Stimulated activated effector memory CD8-positive, alpha-beta T cell treated with anti-CD3 and anti-CD28 coated beads, Interleukin-12 subunit alpha, Interleukin-12 subunit beta, amount 100 ng/mL, for 72 hours (primary cell): ENCODE data around the gene NOP56.
"Not testable (repeated sequence)": the region's sequence is repeated elsewhere in the genome, so short reads cannot be mapped to it uniquely, and the experiment has no call there.

Experiments used
- ATAC-seq: fragments of 150-1000 bp; cut with Tn5 transposase; 2 replicates; pipeline ENCODE4 v1.10.0; 2021
- DNase-seq, 2 donors: peaks; one replicate each; pipeline ENCODE4 v3.0.0; 2021 to 2022; ENCODE audit warnings: low spot score in 2 of 2
- H3K27ac Mint-ChIP-seq: one replicate; pipeline ENCODE4 v1.8.0; 2022; ENCODE audit warnings: mild to moderate bottlenecking, mixed read lengths
- H3K36me3 Mint-ChIP-seq: one replicate; pipeline ENCODE4 v1.8.0; 2022; ENCODE audit warnings: mild to moderate bottlenecking, mixed read lengths
- H3K4me1 Mint-ChIP-seq: one replicate; pipeline ENCODE4 v1.8.0; 2022; ENCODE audit warnings: mixed read lengths
- H3K4me3 Mint-ChIP-seq: one replicate; pipeline ENCODE4 v1.8.0; 2022; ENCODE audit warnings: mild to moderate bottlenecking, mixed read lengths
- H3K9me3 Mint-ChIP-seq: one replicate; pipeline ENCODE4 v1.8.0; 2022; ENCODE audit warnings: mixed read lengths

NOP56 gene

GRCh38 chr20:2657241-2657640 lies 4.8 kb downstream of the NOP56 start:
- peak overlapping the region; percentile 96 for H3K27ac Mint-ChIP-seq
- H3K9me3 Mint-ChIP-seq, result no peaks in the 10 kb centered on the region
- H3K4me3 Mint-ChIP-seq, result no peak overlapping the region
- H3K4me1 Mint-ChIP-seq, result peaks cover 55% of the 10 kb centered on the region
- H3K36me3 Mint-ChIP-seq, result peaks cover 99% of the 10 kb centered on the region
- ATAC-seq, result no peak
- DNase-seq, result no peak

- Mint-ChIP-seq H3K9me3 (no peaks in the 10 kb centered on the region), H3K27ac (peak overlapping the region; percentile 96), H3K4me3 (no peak overlapping the region), H3K36me3 (peaks cover 100% of the 10 kb centered on the region), H3K4me1 (peaks cover 59% of the 10 kb centered on the region)
- ATAC-seq, result no peak
- no peak for DNase-seq
These were observed 5.2 kb downstream of the NOP56 start for GRCh38 chr20:2657674-2658073.

GRCh38 chr20:2658414-2659354 lies 6.3 kb downstream of the NOP56 start:
- Mint-ChIP-seq H3K9me3 (no peaks in the 10 kb centered on the region), H3K4me1 (peaks cover 66% of the 10 kb centered on the region), H3K4me3 (no peak overlapping the region), H3K27ac (peak overlapping the region; percentile 96), H3K36me3 (peaks cover 96% of the 10 kb centered on the region)
- peak; percentile 50 for ATAC-seq
- no peak for DNase-seq

GRCh38 chr20:2659547-2659946 lies 7.1 kb downstream of the NOP56 start:
- H3K36me3 Mint-ChIP-seq, result peaks cover 94% of the 10 kb centered on the region
- H3K9me3 Mint-ChIP-seq, result no peaks in the 10 kb centered on the region
- no peak overlapping the region for H3K4me3 Mint-ChIP-seq
- ATAC-seq, result no peak
- DNase-seq, result no peak
- peaks cover 66% of the 10 kb centered on the region for H3K4me1 Mint-ChIP-seq
- peak overlapping the region; percentile 40 for H3K27ac Mint-ChIP-seq

GRCh38 chr20:2663364-2663886 lies 11.0 kb downstream of the NOP56 start:
- peaks cover 56% of the 10 kb centered on the region for H3K36me3 Mint-ChIP-seq
- H3K4me1 Mint-ChIP-seq, result peaks cover 43% of the 10 kb centered on the region
- peak overlapping the region; percentile 79 for H3K4me3 Mint-ChIP-seq
- peak overlapping the region; percentile 94 for H3K27ac Mint-ChIP-seq
- no peaks in the 10 kb centered on the region for H3K9me3 Mint-ChIP-seq
- ATAC-seq (no peak), DNase-seq (no peak)

GRCh38 chr20:2663887-2664719 lies 11.7 kb downstream of the NOP56 start, which contains the start of gene IDH3B:
Gene IDH3B (minus strand): TSS chr20:2664216. CDS start chr20:2664188, 28 bp downstream.
- ATAC-seq (peak; percentile 96), DNase-seq (peak; percentile 81 to 93)
- Mint-ChIP-seq H3K4me3 (peak within 1 kb of the TSS; percentile 79), H3K9me3 (no peaks in the 10 kb centered on the region), H3K36me3 (peaks cover 49% of the 10 kb centered on the region), H3K27ac (peak within 1 kb of the TSS; percentile 94), H3K4me1 (peaks cover 36% of the 10 kb centered on the region)

GRCh38 chr20:2671977-2672376 lies 19.5 kb downstream of the NOP56 start:
- ATAC-seq (peak; percentile 53), DNase-seq (no peak)
- no peaks in the 10 kb centered on the region for H3K4me1 Mint-ChIP-seq
- no peaks in the 10 kb centered on the region for H3K36me3 Mint-ChIP-seq
- H3K4me3 Mint-ChIP-seq, result no peak overlapping the region
- H3K27ac Mint-ChIP-seq, result no peak overlapping the region
- no peaks in the 10 kb centered on the region for H3K9me3 Mint-ChIP-seq

- Mint-ChIP-seq H3K4me3 (no peak overlapping the region), H3K36me3 (no peaks in the 10 kb centered on the region), H3K4me1 (no peaks in the 10 kb centered on the region), H3K27ac (no peak overlapping the region), H3K9me3 (no peaks in the 10 kb centered on the region)
- DNase-seq, result no peak
- peak; percentile 72 for ATAC-seq
These were observed 20.0 kb downstream of the NOP56 start for GRCh38 chr20:2672446-2672845.

GRCh38 chr20:2673453-2673852 lies 21.0 kb downstream of the NOP56 start:
- Mint-ChIP-seq H3K9me3 (no peaks in the 10 kb centered on the region), H3K27ac (no peak overlapping the region), H3K4me3 (no peak overlapping the region), H3K36me3 (no peaks in the 10 kb centered on the region), H3K4me1 (no peaks in the 10 kb centered on the region)
- no peak for ATAC-seq
- DNase-seq, result no peak

- DNase-seq, result no peak
- no peak overlapping the region for H3K4me3 Mint-ChIP-seq
- no peaks in the 10 kb centered on the region for H3K4me1 Mint-ChIP-seq
- H3K9me3 Mint-ChIP-seq, result no peaks in the 10 kb centered on the region
- no peak for ATAC-seq
- no peaks in the 10 kb centered on the region for H3K36me3 Mint-ChIP-seq
- H3K27ac Mint-ChIP-seq, result no peak overlapping the region
These were observed 27.6 kb downstream of the NOP56 start for GRCh38 chr20:2680046-2680445.

- DNase-seq, H3K4me1 Mint-ChIP-seq, H3K4me3 Mint-ChIP-seq, H3K36me3 Mint-ChIP-seq, H3K9me3 Mint-ChIP-seq, H3K27ac Mint-ChIP-seq, ATAC-seq: not testable (repeated sequence)
These were observed 29.6 kb downstream of the NOP56 start for GRCh38 chr20:2682040-2682439.

- not testable (repeated sequence) for ATAC-seq, DNase-seq, H3K9me3 Mint-ChIP-seq, H3K27ac Mint-ChIP-seq, H3K4me3 Mint-ChIP-seq, H3K36me3 Mint-ChIP-seq
- H3K4me1 Mint-ChIP-seq, result peaks cover 13% of the 10 kb centered on the region
These were observed 32.4 kb downstream of the NOP56 start for GRCh38 chr20:2684817-2685216.

GRCh38 chr20:2687514-2687913 lies 35.1 kb downstream of the NOP56 start:
- ATAC-seq (no peak), DNase-seq (no peak)
- Mint-ChIP-seq H3K4me1 (peaks cover 30% of the 10 kb centered on the region), H3K4me3 (peak overlapping the region; percentile 36), H3K9me3 (no peaks in the 10 kb centered on the region), H3K27ac (peak overlapping the region; percentile 45), H3K36me3 (peaks cover 9% of the 10 kb centered on the region)

GRCh38 chr20:2688041-2688591 lies 35.7 kb downstream of the NOP56 start:
- Mint-ChIP-seq H3K4me1 (peaks cover 30% of the 10 kb centered on the region), H3K4me3 (peak overlapping the region; percentile 36), H3K36me3 (peaks cover 9% of the 10 kb centered on the region), H3K27ac (peak overlapping the region; percentile 45), H3K9me3 (no peaks in the 10 kb centered on the region)
- DNase-seq, result peak; percentile 71 to 87
- peak; percentile 90 for ATAC-seq

- peak overlapping the region; percentile 18 for H3K27ac Mint-ChIP-seq
- peaks cover 30% of the 10 kb centered on the region for H3K4me1 Mint-ChIP-seq
- peaks cover 9% of the 10 kb centered on the region for H3K36me3 Mint-ChIP-seq
- ATAC-seq (no peak), DNase-seq (no peak)
- no peak overlapping the region for H3K4me3 Mint-ChIP-seq
- no peaks in the 10 kb centered on the region for H3K9me3 Mint-ChIP-seq
These were observed 37.8 kb downstream of the NOP56 start for GRCh38 chr20:2690213-2690612.
